Measurements from ENCODE around the gene SLC22A4.

SLC22A4 gene

DNA sequence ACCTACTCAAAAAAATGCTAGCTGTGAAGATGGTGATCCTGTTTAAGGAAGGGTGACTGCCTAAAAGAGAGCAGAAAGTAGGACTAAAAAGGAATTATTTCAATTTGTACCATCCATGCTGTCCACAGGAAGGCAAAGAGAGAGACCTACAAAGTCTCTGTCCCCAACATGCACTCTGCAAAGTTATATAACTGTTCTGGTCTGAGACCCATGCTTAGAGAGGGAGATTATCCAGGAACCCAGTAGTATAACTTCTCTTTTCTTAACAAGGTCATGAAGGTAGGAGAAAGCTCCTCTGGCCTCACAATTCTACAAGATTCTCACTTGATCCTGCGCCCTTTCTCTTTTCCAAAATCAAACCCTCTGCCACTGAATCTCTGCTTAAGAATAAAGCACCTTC lies 25.8 kb downstream of the SLC22A4 start:
- Histone ChIP-seq H3K27ac (ENCODE audit: poor library complexity, severe bottlenecking) (no peak overlapping the region), H3K9me3 (ENCODE audit: severe bottlenecking) (no peaks in the 10 kb centered on the region), H3K4me1 (ENCODE audit: insufficient read depth, poor library complexity, severe bottlenecking) (no peaks in the 10 kb centered on the region), H3K27me3 (ENCODE audit: insufficient read depth, poor library complexity, severe bottlenecking) (no peaks in the 10 kb centered on the region), H3K36me3 (ENCODE audit: low read depth) (peaks cover 17% of the 10 kb centered on the region; the same call in 1 of the 2 replicates), H3K4me3 (ENCODE audit: severe bottlenecking) (no peak overlapping the region)
- no peak for TF ChIP-seq CTCF (IDR thresholded peaks at IDR 0.05; ENCODE audit: poor library complexity, severe bottlenecking)
- DNase-seq (ENCODE audit: low spot score), result no peak
- ATAC-seq (ENCODE audit: low read depth), result no peak

GRCh38 chr5:132321109-132321721 lies 27.0 kb downstream of the SLC22A4 start:
- H3K36me3 ChIP-seq (ENCODE audit: low read depth), result peaks cover 26% of the 10 kb centered on the region; the same call in 1 of the 2 replicates
- H3K4me3 ChIP-seq (ENCODE audit: severe bottlenecking), result no peak overlapping the region
- no peak for TF ChIP-seq CTCF (IDR thresholded peaks at IDR 0.05; ENCODE audit: poor library complexity, severe bottlenecking)
- H3K9me3 ChIP-seq (ENCODE audit: severe bottlenecking), result no peaks in the 10 kb centered on the region
- H3K27me3 ChIP-seq (ENCODE audit: insufficient read depth, poor library complexity, severe bottlenecking), result no peaks in the 10 kb centered on the region
- H3K4me1 ChIP-seq (ENCODE audit: insufficient read depth, poor library complexity, severe bottlenecking), result no peaks in the 10 kb centered on the region
- DNase-seq (ENCODE audit: low spot score), result no peak
- H3K27ac ChIP-seq (ENCODE audit: poor library complexity, severe bottlenecking), result no peak overlapping the region
- peak; percentile 21; the same call in 2 of the 3 replicates for ATAC-seq (ENCODE audit: low read depth)

- DNase-seq (ENCODE audit: low spot score) (no peak), ATAC-seq (ENCODE audit: low read depth) (no peak)
- TF ChIP-seq CTCF (IDR thresholded peaks at IDR 0.05; ENCODE audit: poor library complexity, severe bottlenecking), result no peak
- Histone ChIP-seq H3K4me1 (ENCODE audit: insufficient read depth, poor library complexity, severe bottlenecking) (no peaks in the 10 kb centered on the region), H3K36me3 (ENCODE audit: low read depth) (peaks cover 29% of the 10 kb centered on the region), H3K27ac (ENCODE audit: poor library complexity, severe bottlenecking) (no peak overlapping the region), H3K9me3 (ENCODE audit: severe bottlenecking) (no peaks in the 10 kb centered on the region), H3K27me3 (ENCODE audit: insufficient read depth, poor library complexity, severe bottlenecking) (no peaks in the 10 kb centered on the region), H3K4me3 (ENCODE audit: severe bottlenecking) (no peak overlapping the region)
Observed at GRCh38 chr5:132322266-132322665, 28.1 kb downstream of the SLC22A4 start.

DNA sequence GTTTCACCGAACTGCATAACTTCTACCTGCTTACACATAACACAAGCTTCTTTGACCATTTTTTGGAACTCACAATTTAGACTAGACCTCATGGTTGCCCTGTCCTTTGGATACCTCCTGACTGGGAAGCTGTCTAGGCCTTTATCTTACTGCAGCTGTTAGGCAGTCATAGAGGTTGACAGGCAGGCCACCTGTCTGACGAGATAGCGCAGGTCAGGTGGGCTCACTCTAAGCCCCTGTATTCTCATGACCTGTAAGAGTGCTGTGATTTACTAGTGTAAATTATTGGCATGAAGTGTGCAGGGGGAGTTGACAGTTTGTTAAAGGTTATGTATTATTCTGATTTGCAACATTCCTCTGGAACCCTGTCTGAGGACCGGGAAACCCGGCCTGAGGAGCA lies 29.0 kb downstream of the SLC22A4 start:
- no peak for DNase-seq (ENCODE audit: low spot score)
- Histone ChIP-seq H3K4me3 (ENCODE audit: severe bottlenecking) (no peak overlapping the region), H3K36me3 (ENCODE audit: low read depth) (peaks cover 29% of the 10 kb centered on the region), H3K4me1 (ENCODE audit: insufficient read depth, poor library complexity, severe bottlenecking) (no peaks in the 10 kb centered on the region), H3K27ac (ENCODE audit: poor library complexity, severe bottlenecking) (no peak overlapping the region), H3K9me3 (ENCODE audit: severe bottlenecking) (no peaks in the 10 kb centered on the region), H3K27me3 (ENCODE audit: insufficient read depth, poor library complexity, severe bottlenecking) (no peaks in the 10 kb centered on the region)
- no peak for TF ChIP-seq CTCF (IDR thresholded peaks at IDR 0.05; ENCODE audit: poor library complexity, severe bottlenecking)
- ATAC-seq (ENCODE audit: low read depth), result no peak

DNA sequence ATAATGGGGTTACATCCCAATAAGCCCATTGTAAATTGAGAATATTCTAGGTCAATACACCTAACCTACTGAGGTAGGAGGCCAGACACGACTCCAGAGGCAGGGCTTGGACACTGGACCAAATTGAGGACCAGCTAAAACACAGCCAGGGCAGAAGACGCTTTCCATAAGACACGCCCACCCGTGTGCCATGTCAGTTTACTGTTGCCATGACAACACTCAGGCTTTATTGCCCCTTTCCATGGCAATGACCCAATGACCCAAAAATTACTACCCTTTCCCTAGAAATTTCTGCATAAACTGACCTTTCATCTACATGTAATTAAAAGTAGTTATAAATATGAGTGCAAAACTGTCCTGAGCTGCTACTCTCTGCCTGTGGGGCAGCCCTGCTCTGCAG lies 31.5 kb downstream of the SLC22A4 start:
- Histone ChIP-seq H3K4me1 (ENCODE audit: insufficient read depth, poor library complexity, severe bottlenecking) (no peaks in the 10 kb centered on the region), H3K27ac (ENCODE audit: poor library complexity, severe bottlenecking) (no peak overlapping the region), H3K27me3 (ENCODE audit: insufficient read depth, poor library complexity, severe bottlenecking) (no peaks in the 10 kb centered on the region), H3K4me3 (ENCODE audit: severe bottlenecking) (no peak overlapping the region), H3K36me3 (ENCODE audit: low read depth) (peaks cover 39% of the 10 kb centered on the region), H3K9me3 (ENCODE audit: severe bottlenecking) (no peaks in the 10 kb centered on the region)
- ATAC-seq (ENCODE audit: low read depth) (no peak), DNase-seq (ENCODE audit: low spot score) (no peak)
- TF ChIP-seq CTCF (IDR thresholded peaks at IDR 0.05; ENCODE audit: poor library complexity, severe bottlenecking), result no peak

All from RWPE2 (cell line).